Peyer's patch (tissue), 4 donors: ENCODE measurements around the gene PPP1R8.

Experiments used
- POLR2A ChIP-seq, 2 donors: fragments of 450-650 bp; IDR thresholded peaks; one replicate each; pipeline ENCODE4 v1.5.1; 2017; ENCODE audit warnings: antibody characterized with exemption in 2 of 2, mild to moderate bottlenecking in 2 of 2, moderate library complexity in 2 of 2
- TF ChIP-seq, protein P1 (sequence below), 6 experiments: fragments of 450-650 bp in 4 of 6; fragments of 200-600 bp in 2 of 6; sonication (generic) in 1 of 6; IDR thresholded peaks; one replicate each; pipeline ENCODE4 v1.5.1; 2017 to 2019; ENCODE audit warnings: antibody characterized with exemption in 6 of 6, mild to moderate bottlenecking in 3 of 6, moderate library complexity in 1 of 6

DNA sequence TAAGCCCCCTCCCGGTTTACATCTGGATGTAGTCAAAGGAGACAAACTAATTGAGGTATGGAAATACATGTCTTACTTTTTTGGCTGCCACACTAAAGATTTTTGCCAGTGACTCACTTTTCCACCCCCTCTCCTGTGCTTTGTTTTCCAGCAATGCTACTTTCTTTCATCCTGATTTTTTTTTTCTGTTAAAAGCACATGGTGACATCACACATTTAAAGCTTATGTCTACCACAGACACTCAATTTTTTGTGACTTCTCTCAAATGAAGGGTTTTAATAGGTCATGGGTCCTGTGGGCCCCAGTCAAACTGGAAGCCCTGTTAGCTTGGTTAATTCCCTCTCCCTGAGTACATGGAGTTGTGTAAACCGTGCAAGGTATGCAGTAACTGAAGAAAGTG is 2.2 kb downstream of the PPP1R8 start:
- TF ChIP-seq, protein P1, sequence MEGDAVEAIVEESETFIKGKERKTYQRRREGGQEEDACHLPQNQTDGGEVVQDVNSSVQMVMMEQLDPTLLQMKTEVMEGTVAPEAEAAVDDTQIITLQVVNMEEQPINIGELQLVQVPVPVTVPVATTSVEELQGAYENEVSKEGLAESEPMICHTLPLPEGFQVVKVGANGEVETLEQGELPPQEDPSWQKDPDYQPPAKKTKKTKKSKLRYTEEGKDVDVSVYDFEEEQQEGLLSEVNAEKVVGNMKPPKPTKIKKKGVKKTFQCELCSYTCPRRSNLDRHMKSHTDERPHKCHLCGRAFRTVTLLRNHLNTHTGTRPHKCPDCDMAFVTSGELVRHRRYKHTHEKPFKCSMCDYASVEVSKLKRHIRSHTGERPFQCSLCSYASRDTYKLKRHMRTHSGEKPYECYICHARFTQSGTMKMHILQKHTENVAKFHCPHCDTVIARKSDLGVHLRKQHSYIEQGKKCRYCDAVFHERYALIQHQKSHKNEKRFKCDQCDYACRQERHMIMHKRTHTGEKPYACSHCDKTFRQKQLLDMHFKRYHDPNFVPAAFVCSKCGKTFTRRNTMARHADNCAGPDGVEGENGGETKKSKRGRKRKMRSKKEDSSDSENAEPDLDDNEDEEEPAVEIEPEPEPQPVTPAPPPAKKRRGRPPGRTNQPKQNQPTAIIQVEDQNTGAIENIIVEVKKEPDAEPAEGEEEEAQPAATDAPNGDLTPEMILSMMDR (IDR thresholded peaks at IDR 0.05), result no peak
- TF ChIP-seq POLR2A (IDR thresholded peaks at IDR 0.05), result no peak
